HG02642 (cell line): ENCODE data around the gene NAALADL2.
"Not testable (repeated sequence)": the region's sequence is repeated elsewhere in the genome, so short reads cannot be mapped to it uniquely, and the experiment has no call there.

Experiments used
- ATAC-seq: cut with Tn5 transposase; IDR thresholded peaks from one replicate; pipeline ENCODE4 v1.9.1; 2021; ENCODE audit warnings: mild to moderate bottlenecking; ENCODE audit not compliant: unreplicated experiment, poor library complexity

NAALADL2 gene

GRCh38 chr3:175447521-175447920 lies 588.4 kb downstream of the NAALADL2 start:
- no peak for ATAC-seq

GRCh38 chr3:175453361-175453760 lies 594.2 kb downstream of the NAALADL2 start:
- ATAC-seq = no peak

GRCh38 chr3:175456466-175456865 lies 597.3 kb downstream of the NAALADL2 start:
- ATAC-seq = no peak

GRCh38 chr3:175457301-175457700 lies 598.2 kb downstream of the NAALADL2 start:
- ATAC-seq = no peak

GRCh38 chr3:175460849-175461399 lies 601.8 kb downstream of the NAALADL2 start:
- ATAC-seq = not testable (repeated sequence)

GRCh38 chr3:175464362-175464761 lies 605.2 kb downstream of the NAALADL2 start:
- no peak for ATAC-seq

- no peak for ATAC-seq
These were observed 610.0 kb downstream of the NAALADL2 start for GRCh38 chr3:175469124-175469523.

GRCh38 chr3:175475765-175476164 lies 616.6 kb downstream of the NAALADL2 start:
- no peak for ATAC-seq

- no peak for ATAC-seq
These were observed 617.4 kb downstream of the NAALADL2 start for GRCh38 chr3:175476489-175476888.

GRCh38 chr3:175477651-175478224 lies 618.6 kb downstream of the NAALADL2 start:
- peak; percentile 92 for ATAC-seq

- ATAC-seq = no peak
These were observed 619.2 kb downstream of the NAALADL2 start for GRCh38 chr3:175478301-175478700.

GRCh38 chr3:175479175-175479574 lies 620.0 kb downstream of the NAALADL2 start:
- no peak for ATAC-seq

GRCh38 chr3:175479800-175480199 lies 620.7 kb downstream of the NAALADL2 start:
- ATAC-seq = no peak

- no peak for ATAC-seq
These were observed 625.5 kb downstream of the NAALADL2 start for GRCh38 chr3:175484666-175485065.

- ATAC-seq = no peak
These were observed 626.3 kb downstream of the NAALADL2 start for GRCh38 chr3:175485436-175485835.

GRCh38 chr3:175486255-175486654 lies 627.1 kb downstream of the NAALADL2 start:
- ATAC-seq = peak; percentile 44

GRCh38 chr3:175489406-175489805 lies 630.3 kb downstream of the NAALADL2 start:
- ATAC-seq = peak; percentile 66

- ATAC-seq = no peak
These were observed 634.2 kb downstream of the NAALADL2 start for GRCh38 chr3:175493301-175493700.

GRCh38 chr3:175495331-175495730 lies 636.2 kb downstream of the NAALADL2 start:
- ATAC-seq = peak; percentile 82

- no peak for ATAC-seq
These were observed 643.0 kb downstream of the NAALADL2 start for GRCh38 chr3:175502155-175502554.

- ATAC-seq = no peak
These were observed 652.2 kb downstream of the NAALADL2 start for GRCh38 chr3:175511219-175511785.

- no peak for ATAC-seq
These were observed 653.6 kb downstream of the NAALADL2 start for GRCh38 chr3:175512700-175513099.
